OCI-LY1 (cell line): ENCODE results near the gene CTNNA3.

Experiments
- H2AFZ ChIP-seq: fragments of 200-600 bp; sonication (generic), shearing (Covaris generic); 2 replicates; pipeline ENCODE4 v1.6.0; 2014; ENCODE audit warnings: antibody characterized with exemption, mild to moderate bottlenecking, low read length
- H3F3A ChIP-seq: fragments of 200-600 bp; sonication (generic), shearing (Covaris generic); 2 replicates; pipeline ENCODE4 v1.6.0; 2014; ENCODE audit warnings: mild to moderate bottlenecking, antibody characterized with exemption, low read length, moderate library complexity; ENCODE audit not compliant: insufficient read depth
- H3K27ac ChIP-seq: fragments of 200-600 bp; sonication (generic); 2 replicates; pipeline ENCODE4 v1.5.1; 2014; ENCODE audit warnings: low read length, mixed run types, mild to moderate bottlenecking, low read depth; ENCODE audit not compliant: poor library complexity, severe bottlenecking
- H3K27me3 ChIP-seq: fragments of 200-600 bp; sonication (generic); 2 replicates; pipeline ENCODE4 v1.6.0; 2014; ENCODE audit warnings: antibody characterized with exemption, mild to moderate bottlenecking, low read length, moderate library complexity; ENCODE audit not compliant: insufficient read depth
- H3K36me3 ChIP-seq: fragments of 200-600 bp; sonication (generic); 2 replicates; pipeline ENCODE4 v1.6.1; 2014; ENCODE audit warnings: mild to moderate bottlenecking, antibody characterized with exemption, low read length, moderate library complexity, mixed read lengths; ENCODE audit not compliant: insufficient read depth
- H3K4me1 ChIP-seq: fragments of 200-600 bp; sonication (generic); 2 replicates; pipeline ENCODE4 v1.5.1; 2014; ENCODE audit warnings: mild to moderate bottlenecking, low read length, moderate library complexity; ENCODE audit not compliant: insufficient read depth, severe bottlenecking
- H3K4me2 ChIP-seq: fragments of 200-600 bp; sonication (generic), shearing (Covaris generic); 2 replicates; pipeline ENCODE4 v1.6.1; 2014; ENCODE audit warnings: low read length
- H3K4me3 ChIP-seq: fragments of 200-600 bp; sonication (generic); 2 replicates; pipeline ENCODE4 v1.5.1; 2014; ENCODE audit warnings: low read length, low read depth, mild to moderate bottlenecking, mixed read lengths; ENCODE audit not compliant: poor library complexity, severe bottlenecking
- H3K79me2 ChIP-seq: fragments of 200-600 bp; shearing (Covaris generic); 2 replicates; pipeline ENCODE4 v1.6.1; 2016; ENCODE audit warnings: mixed run types, low read length, mixed read lengths; ENCODE audit not compliant: insufficient read depth
- H3K9ac ChIP-seq: fragments of 200-600 bp; sonication (generic), shearing (Covaris generic); 2 replicates; pipeline ENCODE4 v1.6.1; 2014; ENCODE audit warnings: mild to moderate bottlenecking, low read length, mixed read lengths
- H3K9me2 ChIP-seq: fragments of 200-600 bp; sonication (generic), shearing (Covaris generic); 2 replicates; pipeline ENCODE4 v1.6.1; 2014; ENCODE audit warnings: low read depth, mild to moderate bottlenecking, low read length, mixed read lengths
- H3K9me3 ChIP-seq: fragments of 200-600 bp; shearing (Covaris generic); 2 replicates; pipeline ENCODE4 v1.6.1; 2014; ENCODE audit warnings: low read length, mixed read lengths
- H4K20me1 ChIP-seq: fragments of 200-600 bp; sonication (generic), shearing (Covaris generic); 2 replicates; pipeline ENCODE4 v1.6.0; 2016; ENCODE audit warnings: mild to moderate bottlenecking, low read length; ENCODE audit not compliant: insufficient read depth
- EZH2 ChIP-seq: fragments of 200-600 bp; sonication (generic), shearing (Covaris generic); IDR thresholded peaks from 2 replicates; pipeline ENCODE4 v1.8.0; 2017; ENCODE audit warnings: borderline replicate concordance, mixed run types, mild to moderate bottlenecking, antibody characterized with exemption, low read length, moderate library complexity, mixed read lengths
- TF ChIP-seq, protein P1 (sequence below): fragments of 200-600 bp; sonication (generic), shearing (Covaris generic); IDR thresholded peaks from 2 replicates; pipeline ENCODE4 v1.5.1; 2017; ENCODE audit warnings: mild to moderate bottlenecking, antibody characterized with exemption, low read length, moderate library complexity, mixed read lengths

CTNNA3 gene

DNA sequence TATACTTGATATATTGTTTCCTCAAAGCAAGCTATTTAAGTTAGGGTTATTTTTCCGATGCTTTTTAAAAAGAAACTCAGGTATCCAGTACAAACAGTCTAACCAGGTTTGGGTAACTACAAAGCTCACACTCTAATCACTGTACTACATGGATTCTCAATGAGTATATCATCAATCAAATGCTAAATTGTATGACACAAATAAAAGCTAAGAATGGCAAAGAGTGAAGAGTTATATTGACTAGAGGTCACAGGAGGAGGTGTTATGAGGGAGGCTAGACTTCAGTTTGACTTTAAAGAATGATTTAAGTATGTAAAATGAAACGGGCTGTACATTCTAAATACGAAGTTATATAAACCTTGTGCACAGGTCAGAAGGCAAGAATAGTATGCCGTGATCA is 178.0 kb downstream of the CTNNA3 start:
- Histone ChIP-seq H3K27me3 (no peaks in the 10 kb centered on the region), H3K4me2 (no peak overlapping the region), H3K79me2 (no peaks in the 10 kb centered on the region), H3K4me3 (no peak overlapping the region), H3K9ac (no peak overlapping the region), H3K4me1 (no peaks in the 10 kb centered on the region), H3K36me3 (no peaks in the 10 kb centered on the region), H4K20me1 (no peaks in the 10 kb centered on the region), H3K27ac (no peak overlapping the region), H3K9me2 (no peaks in the 10 kb centered on the region), H3K9me3 (no peaks in the 10 kb centered on the region), H2AFZ (no peak overlapping the region), H3F3A (no peaks in the 10 kb centered on the region)
- no peak for TF ChIP-seq EZH2
- TF ChIP-seq, protein P1, sequence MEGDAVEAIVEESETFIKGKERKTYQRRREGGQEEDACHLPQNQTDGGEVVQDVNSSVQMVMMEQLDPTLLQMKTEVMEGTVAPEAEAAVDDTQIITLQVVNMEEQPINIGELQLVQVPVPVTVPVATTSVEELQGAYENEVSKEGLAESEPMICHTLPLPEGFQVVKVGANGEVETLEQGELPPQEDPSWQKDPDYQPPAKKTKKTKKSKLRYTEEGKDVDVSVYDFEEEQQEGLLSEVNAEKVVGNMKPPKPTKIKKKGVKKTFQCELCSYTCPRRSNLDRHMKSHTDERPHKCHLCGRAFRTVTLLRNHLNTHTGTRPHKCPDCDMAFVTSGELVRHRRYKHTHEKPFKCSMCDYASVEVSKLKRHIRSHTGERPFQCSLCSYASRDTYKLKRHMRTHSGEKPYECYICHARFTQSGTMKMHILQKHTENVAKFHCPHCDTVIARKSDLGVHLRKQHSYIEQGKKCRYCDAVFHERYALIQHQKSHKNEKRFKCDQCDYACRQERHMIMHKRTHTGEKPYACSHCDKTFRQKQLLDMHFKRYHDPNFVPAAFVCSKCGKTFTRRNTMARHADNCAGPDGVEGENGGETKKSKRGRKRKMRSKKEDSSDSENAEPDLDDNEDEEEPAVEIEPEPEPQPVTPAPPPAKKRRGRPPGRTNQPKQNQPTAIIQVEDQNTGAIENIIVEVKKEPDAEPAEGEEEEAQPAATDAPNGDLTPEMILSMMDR: no peak

- TF ChIP-seq EZH2: no peak
- TF ChIP-seq, protein P1: no peak
- Histone ChIP-seq H3K27me3 (no peaks in the 10 kb centered on the region), H3K36me3 (no peaks in the 10 kb centered on the region), H3K9me2 (no peaks in the 10 kb centered on the region), H3K4me2 (no peak overlapping the region), H2AFZ (no peak overlapping the region), H3K9ac (no peak overlapping the region), H3K4me3 (no peak overlapping the region), H3K4me1 (no peaks in the 10 kb centered on the region), H3K79me2 (no peaks in the 10 kb centered on the region), H3K9me3 (no peaks in the 10 kb centered on the region), H3F3A (no peaks in the 10 kb centered on the region), H3K27ac (no peak overlapping the region), H4K20me1 (no peaks in the 10 kb centered on the region)
Measured at GRCh38 chr10:67506757-67507091, 189.3 kb downstream of the CTNNA3 start.

- Histone ChIP-seq H2AFZ (no peak overlapping the region), H4K20me1 (no peaks in the 10 kb centered on the region), H3F3A (no peaks in the 10 kb centered on the region), H3K4me3 (no peak overlapping the region), H3K9me2 (no peaks in the 10 kb centered on the region), H3K79me2 (no peaks in the 10 kb centered on the region), H3K9me3 (no peaks in the 10 kb centered on the region), H3K27ac (no peak overlapping the region), H3K36me3 (no peaks in the 10 kb centered on the region), H3K27me3 (no peaks in the 10 kb centered on the region), H3K9ac (no peak overlapping the region), H3K4me1 (no peaks in the 10 kb centered on the region), H3K4me2 (no peak overlapping the region)
- TF ChIP-seq, protein P1: no peak
- TF ChIP-seq EZH2: no peak
Measured at GRCh38 chr10:67506083-67506756, 189.8 kb downstream of the CTNNA3 start.
